H1 (cell line): ENCODE data around the gene KCNE3. TPM values are rescaled to one million over a fixed set of nuclear protein-coding genes. Genes with fewer than 3 reads are reported as not detected.

Experiments
- CTCF ChIA-PET: fragments of 300-600 bp; sonication (Branson Sonifier 250); formaldehyde crosslinking; loops from one replicate; lab custom pipeline; 2021; ENCODE audit not compliant: partially characterized antibody; lab: Charles Lee
- POLR2A ChIA-PET: fragments of 300-600 bp; sonication (Branson Sonifier 250); formaldehyde crosslinking; loops from one replicate; lab custom pipeline; 2021; ENCODE audit warnings: inconsistent platforms; ENCODE audit not compliant: partially characterized antibody; lab: Charles Lee
- DNase-seq, 2 experiments: peaks; one replicate each; pipeline versions ENCODE4 v3.0.0 to v3.0.0-alpha.2; 2010 to 2022; ENCODE audit warnings: low spot score in 2 of 2, low read depth in 1 of 2, mixed read lengths in 1 of 2
- FAIRE-seq: peaks from 2 replicates; lab custom pipeline; 2011; peaks lifted over from hg19 to GRCh38; lab: Jason Lieb, UNC
- H2AFZ ChIP-seq: 2 replicates; pipeline ENCODE4 v1.8.1; 2012; ENCODE audit warnings: low read length, inconsistent platforms
- H2AK5ac ChIP-seq: 2 replicates; pipeline ENCODE4 v1.6.1; 2013; ENCODE audit warnings: low read depth, low read length
- H2BK120ac ChIP-seq: replicated peaks from 2 replicates; pipeline ENCODE3; 2013; ENCODE audit warnings: low read depth, low read length, inconsistent platforms
- H2BK12ac ChIP-seq: 2 replicates; pipeline ENCODE4 v1.6.1; 2013; ENCODE audit warnings: low read depth, low read length
- H2BK15ac ChIP-seq: 2 replicates; pipeline ENCODE4 v1.6.1; 2013; ENCODE audit warnings: low read length
- H2BK20ac ChIP-seq: 2 replicates; pipeline ENCODE4 v1.6.1; 2013; ENCODE audit warnings: low read length
- H2BK5ac ChIP-seq: 2 replicates; pipeline ENCODE4 v1.6.1; 2013; ENCODE audit warnings: low read depth, low read length
- H3K14ac ChIP-seq: 2 replicates; pipeline ENCODE4 v1.6.1; 2013; ENCODE audit warnings: inconsistent platforms; ENCODE audit not compliant: insufficient read length
- H3K18ac ChIP-seq: 2 replicates; pipeline ENCODE4 v1.6.1; 2013; ENCODE audit warnings: low read length; ENCODE audit errors: extremely low read depth
- H3K23ac ChIP-seq: 2 replicates; pipeline ENCODE4 v1.6.1; 2013; ENCODE audit warnings: inconsistent platforms; ENCODE audit not compliant: insufficient read length
- H3K23me2 ChIP-seq: 2 replicates; pipeline ENCODE4 v1.6.1; 2013; ENCODE audit warnings: low read depth, low read length
- H3K27ac ChIP-seq: 2 replicates; pipeline ENCODE4 v1.6.1; 2011; ENCODE audit warnings: low read depth, low read length, inconsistent platforms
- H3K27me3 ChIP-seq, 4 experiments: replicated peaks in 1 of 4; 1 replicate in 1 of 4; 2 replicates in 3 of 4; pipeline versions ENCODE4 v1.6.1 to v1.8.1; 2011 to 2013; ENCODE audit warnings: low read length in 3 of 4, mild to moderate bottlenecking in 3 of 4, inconsistent platforms in 2 of 4, mixed read lengths in 2 of 4, moderate library complexity in 1 of 4; ENCODE audit not compliant: control insufficient read depth in 3 of 4, insufficient read depth in 3 of 4; ENCODE audit errors: extremely low read depth in 1 of 4
- H3K36me3 ChIP-seq, 4 experiments: 2 replicates each; pipeline versions ENCODE4 v1.6.1 to v1.8.1; 2011 to 2013; ENCODE audit warnings: mild to moderate bottlenecking in 4 of 4, low read length in 3 of 4, moderate library complexity in 2 of 4, control low read depth in 1 of 4, inconsistent platforms in 1 of 4; ENCODE audit not compliant: insufficient read depth in 4 of 4, control insufficient read depth in 2 of 4
- H3K4ac ChIP-seq: replicated peaks from 2 replicates; pipeline ENCODE3; 2013; ENCODE audit warnings: low read length, low read depth, mixed read lengths, inconsistent platforms; ENCODE audit not compliant: insufficient read length
- H3K4me1 ChIP-seq, 4 experiments: replicated peaks in 1 of 4; 1 replicate in 1 of 4; 2 replicates in 3 of 4; pipeline versions ENCODE4 v1.6.1 to v1.8.1; 2011 to 2013; ENCODE audit warnings: low read length in 3 of 4, inconsistent platforms in 2 of 4, mixed read lengths in 1 of 4; ENCODE audit not compliant: insufficient read depth in 4 of 4, control insufficient read depth in 3 of 4
- H3K4me2 ChIP-seq, 2 experiments: 2 replicates each; pipeline versions ENCODE4 v1.6.1 to v1.8.1; 2011 to 2013; ENCODE audit warnings: low read depth in 2 of 2, low read length in 2 of 2, control low read depth in 1 of 2, inconsistent platforms in 1 of 2, mild to moderate bottlenecking in 1 of 2; ENCODE audit not compliant: insufficient read depth in 1 of 2
- H3K4me3 ChIP-seq, 4 experiments: fragments of 200-600, 300-600 bp in 1 of 4; sonication (generic), shearing (Covaris generic), sonication (Bioruptor Twin) in 1 of 4; 2 replicates each; pipeline versions ENCODE4 v1.5.1 to v1.8.1; 2011 to 2016; ENCODE audit warnings: low read length in 4 of 4, low read depth in 3 of 4, control low read depth in 2 of 4, inconsistent platforms in 2 of 4, mild to moderate bottlenecking in 2 of 4, mixed read lengths in 1 of 4, moderate library complexity in 1 of 4; ENCODE audit not compliant: insufficient read depth in 2 of 4; ENCODE audit errors: extremely low read depth in 1 of 4
- H3K56ac ChIP-seq: replicated peaks from 2 replicates; pipeline ENCODE3; 2013; ENCODE audit warnings: low read depth, mild to moderate bottlenecking, mixed read lengths, low read length, inconsistent platforms; ENCODE audit not compliant: insufficient read length
- H3K79me1 ChIP-seq: 2 replicates; pipeline ENCODE4 v1.6.1; 2013; ENCODE audit warnings: low read depth, low read length, control low read depth
- H3K79me2 ChIP-seq, 2 experiments: 2 replicates each; pipeline versions ENCODE4 v1.6.1 to v1.8.1; 2012 to 2013; ENCODE audit warnings: low read length in 2 of 2, mild to moderate bottlenecking in 2 of 2, inconsistent platforms in 1 of 2; ENCODE audit not compliant: insufficient read depth in 2 of 2, control insufficient read depth in 1 of 2
- H3K9ac ChIP-seq, 4 experiments: replicated peaks in 1 of 4; 1 replicate in 1 of 4; 2 replicates in 3 of 4; pipeline versions ENCODE4 v1.6.1 to v1.8.1; 2011 to 2013; ENCODE audit warnings: low read depth in 3 of 4, low read length in 3 of 4, control low read depth in 2 of 4, mild to moderate bottlenecking in 2 of 4, moderate library complexity in 2 of 4, inconsistent platforms in 1 of 4; ENCODE audit errors: extremely low read depth in 1 of 4
- H3K9me3 ChIP-seq, 2 experiments: 2 replicates each; pipeline versions ENCODE4 v1.6.1 to v1.8.1; 2012 to 2013; ENCODE audit warnings: mild to moderate bottlenecking in 2 of 2, moderate library complexity in 2 of 2, control low read depth in 1 of 2, inconsistent platforms in 1 of 2, low read depth in 1 of 2, low read length in 1 of 2, mixed read lengths in 1 of 2; ENCODE audit not compliant: insufficient read depth in 2 of 2
- H4K20me1 ChIP-seq, 2 experiments: replicated peaks in 1 of 2; 2 replicates each; pipeline versions ENCODE3 to v1.8.1; 2011 to 2013; ENCODE audit warnings: inconsistent platforms in 2 of 2, low read length in 2 of 2, mild to moderate bottlenecking in 1 of 2; ENCODE audit not compliant: insufficient read depth in 2 of 2, control insufficient read depth in 1 of 2
- H4K5ac ChIP-seq: 2 replicates; pipeline ENCODE4 v1.6.1; 2013; ENCODE audit warnings: low read length, low read depth, mixed read lengths, inconsistent platforms; ENCODE audit not compliant: insufficient read length
- H4K8ac ChIP-seq: 2 replicates; pipeline ENCODE4 v1.8.0; 2013; ENCODE audit warnings: mild to moderate bottlenecking, moderate library complexity, low read length, inconsistent platforms; ENCODE audit not compliant: insufficient read depth; ENCODE audit errors: extremely low read depth
- H4K91ac ChIP-seq: replicated peaks from 2 replicates; pipeline ENCODE3; 2013; ENCODE audit warnings: low read length, mixed read lengths, inconsistent platforms; ENCODE audit not compliant: insufficient read length
- MAFK ChIP-seq: IDR thresholded peaks from 2 replicates; pipeline ENCODE4 v1.6.1; 2012; ENCODE audit warnings: low read depth, mild to moderate bottlenecking, improper control_type of control experiment, low read length
- WGBS, 2 experiments: shearing (Covaris generic) in 1 of 2; methylation state at CpG; one replicate each; pipeline versions ENCODE4 v1.1.6 to v1.1.7; 2013 to 2015; ENCODE audit warnings: low lambda C conversion rate in 2 of 2, mixed read lengths in 2 of 2, inconsistent platforms in 1 of 2, low coverage in 1 of 2, missing lambda C conversion rate in 1 of 2; ENCODE audit not compliant: insufficient replicate concordance in 2 of 2, insufficient coverage in 1 of 2, insufficient read length in 1 of 2; ENCODE audit errors: extremely low coverage in 1 of 2, missing lambda C conversion rate in 1 of 2; 5-methylcytosine and 5-hydroxymethylcytosine counted together
- polyA plus RNA-seq, 7 experiments: library from polyadenylated mRNA; depleted of rRNA in 3 of 7; stranded (reverse) in 5 of 7; unstranded in 2 of 7; fragments of >200 nt in 5 of 7; fragments of 200-250 nt in 2 of 7; gene quantifications; 1 replicate in 5 of 7; 2 replicates in 1 of 7; 4 replicates in 1 of 7; pipeline versions ENCODE4 v1.2.1 to v1.2.3, GENCODE V29; 2011 to 2013; ENCODE audit warnings: missing spikeins in 2 of 7, mixed read lengths in 2 of 7
- total RNA-seq: library from RNA; stranded (reverse); fragmentation: NEBNext Ultra II Directional; extraction: Animal tissue kit (Norgen Biotek cat#: 25700); gene quantifications from 2 replicates; pipeline ENCODE4 v1.2.1, GENCODE V29; 2021

Gene KCNE3
- total and polyA plus RNA-seq, 2 of the 8 experiments (the other 6 are each of a cell fraction or from before 2014, with no cell fraction given) = 1.9 to 3.5 TPM

- Histone ChIP-seq H3K56ac (no peak overlapping the region), H2AK5ac (no peak overlapping the region), H2AFZ (no peak overlapping the region)
- no peak for DNase-seq
- no peak for TF ChIP-seq MAFK
- TF ChIP-seq, all 59 proteins: peak for 0
- H3K9ac ChIP-seq = no peak overlapping the region
- H2BK15ac ChIP-seq = no peak overlapping the region
- H3K4me3 ChIP-seq = no peak overlapping the region
- ChIA-PET CTCF (interaction anchor here (1.2 kb wide), 1 partner anchor 9 kb away, joined by 3 read pairs; no protein-coding TSS in a partner anchor), POLR2A (no interaction called here)
- no peak overlapping the region for H3K4me2 ChIP-seq
- H3K4me1 ChIP-seq = peaks cover 4 to 11% (median 10%) of the 10 kb centered on the region in 4 experiments
- no peak for FAIRE-seq
- no peak overlapping the region for H4K5ac ChIP-seq
- no peaks in the 10 kb centered on the region for H4K20me1 ChIP-seq
- no peak overlapping the region for H3K18ac ChIP-seq
- 91% methylated on average over 1 of the region's 1 CpG; no CpG with 5 or more reads in 1 of the 2 experiments for WGBS, 2 experiments
- peaks cover 0 to 5% (median 0%) of the 10 kb centered on the region in 4 experiments; a peak in 3 of 7 replicates for H3K27me3 ChIP-seq
- no peaks in the 10 kb centered on the region for H3K9me3 ChIP-seq
- H3K79me2 ChIP-seq = no peaks in the 10 kb centered on the region
- no peak overlapping the region for H2BK5ac ChIP-seq
- H2BK20ac ChIP-seq = no peak overlapping the region
- no peak overlapping the region for H4K8ac ChIP-seq
- H3K27ac ChIP-seq = no peak overlapping the region
- H2BK12ac ChIP-seq = no peak overlapping the region
- no peak overlapping the region for H3K23ac ChIP-seq
- H2BK120ac ChIP-seq = no peak overlapping the region
- no peak overlapping the region for H3K4ac ChIP-seq
- no peaks in the 10 kb centered on the region for H3K79me1 ChIP-seq
- no peak overlapping the region for H4K91ac ChIP-seq
- no peak overlapping the region for H3K14ac ChIP-seq
- H3K23me2 ChIP-seq = no peaks in the 10 kb centered on the region; the same call in 1 of the 2 replicates
- no peaks in the 10 kb centered on the region for H3K36me3 ChIP-seq
Observed at GRCh38 chr11:74468936-74469335, 1.6 kb upstream of the KCNE3 start.
